ENCODE data around the gene PGAM1.

PGAM1 gene

DNA sequence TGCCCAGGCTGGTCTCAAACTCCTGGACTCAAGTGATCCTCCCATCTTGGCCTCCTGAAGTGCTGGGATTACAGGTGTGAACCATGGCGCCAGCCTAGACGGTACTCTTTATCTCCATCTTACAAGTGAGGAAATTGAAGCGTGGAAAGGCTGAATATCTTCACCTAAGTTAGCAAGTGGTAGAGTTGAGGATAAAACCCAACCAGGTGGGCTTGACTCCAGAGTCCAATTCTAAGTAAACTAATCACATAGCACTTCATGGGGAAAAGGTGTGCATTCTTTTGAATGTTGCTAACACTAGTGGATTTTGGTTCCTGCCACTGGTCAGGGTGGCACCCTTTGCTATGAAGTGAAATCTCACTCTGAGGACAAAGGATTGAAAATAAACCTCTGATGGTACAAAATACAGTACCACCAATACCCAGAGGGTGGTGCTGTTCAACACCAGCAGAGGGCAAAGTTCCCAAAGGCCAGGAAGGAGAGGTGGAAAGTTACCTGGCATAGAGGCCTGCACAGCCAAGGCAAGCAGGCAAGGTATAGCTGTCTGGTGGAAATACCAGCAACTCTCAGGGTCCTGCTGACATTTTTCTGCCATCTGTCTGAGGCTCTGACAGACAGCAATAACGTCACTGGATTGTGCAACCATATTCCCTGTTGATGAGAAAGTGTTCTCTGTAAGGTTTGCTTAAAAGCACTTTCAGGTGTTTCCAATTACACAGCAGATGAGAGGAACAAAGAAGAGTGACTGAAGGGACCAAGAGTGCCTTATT is 37.6 kb downstream of the PGAM1 start:
- no peak for TF ChIP-seq GATA3 (IDR thresholded peaks at IDR 0.05; ENCODE audit: low read depth, low read length)

DNA sequence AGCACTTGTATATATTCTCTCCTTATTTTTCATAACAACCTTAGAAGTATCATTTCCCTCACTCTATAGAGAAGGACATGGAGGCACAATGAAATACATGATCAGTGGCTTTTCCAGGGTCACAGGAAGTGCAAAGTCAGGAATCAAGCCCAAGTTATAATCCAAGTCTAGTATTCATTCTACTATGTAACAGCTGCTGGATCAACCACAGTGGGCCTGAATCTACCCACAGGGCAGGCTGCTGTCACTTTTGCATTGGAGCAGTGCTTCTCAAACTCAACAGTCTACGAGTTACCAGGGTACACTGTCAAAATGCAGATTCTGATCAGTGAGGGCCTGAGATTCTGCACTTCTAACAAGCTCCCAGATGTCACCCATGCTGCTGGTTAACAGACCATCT is 38.2 kb downstream of the PGAM1 start:
- TF ChIP-seq GATA3 (IDR thresholded peaks at IDR 0.05; ENCODE audit: low read depth, low read length), result no peak
- TF ChIP-seq GATA2 (IDR thresholded peaks at IDR 0.05; ENCODE audit: low read depth, low read length), result no peak

DNA sequence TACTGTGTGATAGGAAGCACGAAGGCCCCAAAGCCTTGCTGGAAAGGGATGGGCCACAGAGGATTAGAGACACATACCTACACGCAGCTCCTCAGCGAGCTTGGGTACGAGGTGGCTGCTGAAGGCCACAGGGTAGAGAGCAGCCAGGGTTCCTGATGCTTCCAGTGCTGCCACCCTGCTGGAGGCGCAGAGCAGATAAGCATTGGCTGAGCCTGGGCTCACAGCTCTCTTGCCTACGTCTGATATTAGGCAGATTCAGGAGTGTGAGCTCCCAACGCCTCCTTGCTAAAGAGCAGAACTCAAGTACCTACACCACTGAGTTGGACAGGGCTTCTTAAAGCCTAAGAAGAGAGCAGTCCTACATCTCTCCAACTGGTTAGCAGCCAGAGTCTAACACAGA is 40.0 kb downstream of the PGAM1 start:
- no peak for TF ChIP-seq GATA2 (IDR thresholded peaks at IDR 0.05; ENCODE audit: low read depth, low read length)
- TF ChIP-seq GATA3 (IDR thresholded peaks at IDR 0.05; ENCODE audit: low read depth, low read length), result no peak

DNA sequence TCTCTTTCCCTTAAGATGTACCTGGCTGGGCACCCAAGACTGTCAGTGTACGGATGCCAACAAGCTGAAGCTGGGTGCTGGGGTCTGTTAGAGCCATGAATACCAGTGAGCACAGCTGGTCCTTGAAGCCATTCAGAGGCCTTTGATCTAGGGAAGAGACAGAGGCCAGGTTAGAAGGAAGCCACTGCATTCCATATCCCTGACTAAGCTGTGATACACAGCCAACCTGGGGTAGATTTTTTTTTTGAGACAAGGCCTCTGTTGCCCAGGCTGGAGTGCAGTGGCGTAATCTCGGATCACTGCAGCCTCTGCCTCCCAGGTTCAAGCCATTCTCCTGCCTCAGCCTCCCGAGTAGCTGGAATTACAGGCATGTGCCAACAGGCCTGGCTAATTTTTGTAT is 40.8 kb downstream of the PGAM1 start:
- no peak for TF ChIP-seq GATA3 (IDR thresholded peaks at IDR 0.05; ENCODE audit: low read depth, low read length)
- no peak for TF ChIP-seq GATA2 (IDR thresholded peaks at IDR 0.05; ENCODE audit: low read depth, low read length)

DNA sequence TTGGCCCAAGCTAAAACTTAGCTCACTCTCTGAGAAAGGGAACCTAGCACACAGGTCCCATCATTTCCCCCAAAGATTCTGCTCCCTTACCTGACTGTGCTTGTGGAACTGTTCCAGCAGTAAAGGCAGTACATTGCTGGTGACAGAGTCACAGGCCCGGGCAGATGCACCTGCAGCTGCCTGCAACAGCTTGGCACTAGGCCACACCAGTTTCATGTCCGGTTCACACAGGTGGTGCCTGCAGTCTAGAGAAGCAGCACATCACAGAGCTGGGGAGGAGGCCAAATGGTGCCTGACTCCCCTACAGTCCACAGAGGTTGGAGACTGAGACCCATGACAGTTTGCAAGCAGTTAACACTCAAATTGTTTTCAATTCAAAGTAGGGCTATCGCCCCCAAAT is 42.2 kb downstream of the PGAM1 start:
- TF ChIP-seq GATA3 (IDR thresholded peaks at IDR 0.05; ENCODE audit: low read depth, low read length), result no peak
- TF ChIP-seq GATA2 (IDR thresholded peaks at IDR 0.05; ENCODE audit: low read depth, low read length), result no peak

DNA sequence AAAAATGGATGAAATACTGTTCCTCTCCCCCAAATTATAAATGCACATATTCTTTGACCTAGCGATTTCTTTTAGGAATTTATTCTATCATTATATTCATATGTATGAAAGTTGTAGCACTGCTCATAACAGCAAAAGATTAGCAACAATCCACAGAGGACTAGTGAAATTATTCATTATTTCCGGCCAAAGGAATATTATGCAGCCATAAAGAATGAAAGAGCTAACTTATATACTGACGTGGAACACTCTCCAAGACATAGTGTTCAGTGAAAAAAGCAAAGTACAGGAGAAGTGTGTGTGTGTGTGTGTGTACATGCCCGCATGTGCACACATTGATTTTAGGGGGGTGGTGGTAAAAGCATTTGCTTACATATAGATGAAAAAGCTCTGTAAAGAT is 48.9 kb downstream of the PGAM1 start:
- TF ChIP-seq GATA3 (IDR thresholded peaks at IDR 0.05; ENCODE audit: low read depth, low read length), result no peak
- TF ChIP-seq GATA2 (IDR thresholded peaks at IDR 0.05; ENCODE audit: low read depth, low read length), result no peak

DNA sequence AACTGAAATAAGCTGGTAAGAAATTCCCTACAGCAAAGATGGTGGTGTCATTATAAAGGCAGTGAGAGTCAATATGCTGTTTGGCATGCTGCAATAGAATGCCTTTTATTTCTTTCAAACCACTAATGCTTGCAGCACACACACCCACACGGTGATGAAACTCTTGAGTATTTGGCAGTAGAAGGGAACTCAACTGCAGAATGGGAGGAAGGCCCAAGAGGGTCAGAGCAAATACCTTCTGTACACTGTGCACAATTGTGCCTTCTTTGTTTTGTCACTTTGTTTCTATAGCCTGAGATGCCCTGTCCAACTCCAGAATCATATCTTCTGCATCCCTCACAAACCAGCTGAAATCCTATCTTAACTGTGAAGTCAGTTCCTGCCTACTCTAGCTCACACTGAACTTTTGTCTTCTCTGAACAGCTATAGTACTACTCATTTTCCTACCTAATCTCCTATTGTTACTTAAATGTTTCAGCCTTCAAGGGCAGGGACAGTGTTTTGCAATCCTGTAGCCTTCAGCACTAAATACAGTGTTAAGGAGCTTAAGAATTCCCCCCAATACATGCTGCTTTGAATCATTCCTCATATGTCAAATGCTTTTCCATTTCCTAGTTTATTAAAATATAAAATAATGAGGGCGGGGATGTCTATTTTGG is 50.1 kb downstream of the PGAM1 start:
- TF ChIP-seq GATA3 (IDR thresholded peaks at IDR 0.05; ENCODE audit: low read depth, low read length) (no peak), GATA2 (IDR thresholded peaks at IDR 0.05; ENCODE audit: low read depth, low read length) (no peak)

DNA sequence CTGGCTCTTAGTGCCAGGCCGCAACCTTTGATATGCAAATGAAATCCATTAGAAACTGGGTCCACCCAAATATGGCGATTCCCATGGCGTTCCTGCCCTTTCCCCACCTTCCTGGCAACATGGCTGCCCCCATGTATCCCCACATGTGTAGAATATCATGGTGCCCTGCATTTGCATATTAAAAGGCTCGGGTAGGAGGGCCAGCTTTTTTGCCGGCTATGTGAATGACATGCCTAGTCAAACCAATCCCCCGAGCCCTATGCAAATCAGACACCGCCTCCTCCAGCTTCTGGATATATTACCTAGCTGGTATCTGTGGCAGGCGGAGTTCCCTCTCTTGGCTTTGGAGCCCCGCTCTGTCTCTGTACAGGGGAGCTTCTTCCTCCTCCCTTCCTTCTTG is 53.9 kb downstream of the PGAM1 start:
- TF ChIP-seq GATA2 (IDR thresholded peaks at IDR 0.05; ENCODE audit: low read depth, low read length) (no peak), GATA3 (IDR thresholded peaks at IDR 0.05; ENCODE audit: low read depth, low read length) (no peak)

DNA sequence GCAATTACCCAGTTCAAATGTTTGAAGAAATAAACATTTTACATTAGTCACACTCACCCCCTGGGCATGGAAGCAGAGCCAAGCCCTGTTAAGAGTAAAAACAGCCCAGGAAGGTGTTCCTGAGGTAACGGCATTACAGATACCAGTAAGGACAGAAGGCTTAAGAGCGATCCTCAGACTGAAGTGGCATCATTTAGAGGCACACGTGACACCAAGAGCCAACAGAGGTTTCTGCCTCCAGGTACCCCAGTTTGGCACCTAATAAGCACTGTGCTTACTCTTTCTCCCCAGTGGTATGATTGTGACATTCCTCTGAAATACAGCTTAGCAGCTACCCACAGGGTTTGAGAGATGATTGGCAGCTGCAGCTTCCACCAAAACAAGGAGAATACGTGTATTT is 55.1 kb downstream of the PGAM1 start:
- TF ChIP-seq GATA2 (IDR thresholded peaks at IDR 0.05; ENCODE audit: low read depth, low read length) (no peak), GATA3 (IDR thresholded peaks at IDR 0.05; ENCODE audit: low read depth, low read length) (no peak)

DNA sequence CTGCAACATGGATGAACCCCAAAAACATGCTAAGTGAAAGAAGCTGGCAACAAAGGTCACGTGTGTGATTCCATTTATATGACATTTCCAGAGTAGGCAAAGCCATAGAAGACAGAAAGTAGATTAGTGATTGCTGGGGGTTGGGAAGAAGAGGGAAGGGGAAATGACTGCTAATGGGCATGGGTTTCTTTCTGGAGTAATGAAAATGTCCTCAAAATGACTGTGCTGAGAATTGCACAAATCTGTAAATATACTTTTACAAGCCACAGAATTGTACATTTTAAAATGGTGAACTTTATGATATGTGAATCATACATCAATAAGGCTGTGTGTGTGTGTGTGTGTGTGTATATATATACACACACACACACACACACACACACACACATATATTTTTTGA is 56.4 kb downstream of the PGAM1 start:
- no peak for TF ChIP-seq GATA2 (IDR thresholded peaks at IDR 0.05; ENCODE audit: low read depth, low read length)
- no peak for TF ChIP-seq GATA3 (IDR thresholded peaks at IDR 0.05; ENCODE audit: low read depth, low read length)

All from SH-SY5Y (cell line).